ENCODE data around the gene CCDC3. TPM values are rescaled to one million over a fixed set of nuclear protein-coding genes. Genes with fewer than 3 reads are reported as not detected.

Gene CCDC3
- total RNA-seq, 2 donors from 2014 or later: 17.6 to 41.8 TPM

DNA sequence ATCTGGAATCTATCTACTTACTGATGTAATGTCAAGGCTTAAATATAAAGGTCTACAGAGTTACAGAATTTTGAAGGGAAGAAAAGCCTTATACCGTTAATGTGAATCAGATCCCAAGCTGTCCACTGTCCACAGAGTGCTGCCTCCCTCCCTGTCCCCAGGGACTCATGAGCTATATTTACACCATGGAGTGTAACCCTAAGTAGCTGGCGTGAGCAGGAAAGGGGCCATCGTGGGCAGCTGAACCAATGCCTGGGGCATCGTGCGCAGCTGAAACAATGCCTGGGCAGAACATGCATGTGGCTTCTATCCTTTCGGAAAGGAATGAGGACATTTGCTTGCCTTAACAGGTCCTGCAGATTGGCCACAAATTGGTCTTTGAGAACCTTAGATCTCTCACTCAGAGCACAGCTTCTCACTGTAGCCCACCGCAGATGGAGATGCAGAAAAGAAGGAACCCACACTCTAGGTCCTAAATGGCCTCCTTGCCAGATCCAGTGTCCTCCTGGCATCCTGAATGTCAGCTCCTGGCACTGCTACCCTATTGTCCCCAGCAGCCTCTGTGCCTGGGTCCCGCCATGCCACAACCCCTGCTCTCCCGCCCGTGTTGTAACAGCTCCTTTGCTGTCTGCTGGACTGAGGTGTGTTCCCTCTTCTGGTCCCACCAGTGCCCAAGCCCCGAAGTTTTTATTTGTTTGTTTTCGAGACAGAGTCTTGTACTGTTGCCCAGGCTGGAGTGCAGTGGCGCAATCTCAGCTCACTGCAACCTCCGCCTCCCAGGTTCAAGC is 30.3 kb downstream of the CCDC3 start:
- TF ChIP-seq POLR2AphosphoS5 (IDR thresholded peaks at IDR 0.05) (no peak), POLR2A (IDR thresholded peaks at IDR 0.05) (no peak)
- TF ChIP-seq, protein P1, sequence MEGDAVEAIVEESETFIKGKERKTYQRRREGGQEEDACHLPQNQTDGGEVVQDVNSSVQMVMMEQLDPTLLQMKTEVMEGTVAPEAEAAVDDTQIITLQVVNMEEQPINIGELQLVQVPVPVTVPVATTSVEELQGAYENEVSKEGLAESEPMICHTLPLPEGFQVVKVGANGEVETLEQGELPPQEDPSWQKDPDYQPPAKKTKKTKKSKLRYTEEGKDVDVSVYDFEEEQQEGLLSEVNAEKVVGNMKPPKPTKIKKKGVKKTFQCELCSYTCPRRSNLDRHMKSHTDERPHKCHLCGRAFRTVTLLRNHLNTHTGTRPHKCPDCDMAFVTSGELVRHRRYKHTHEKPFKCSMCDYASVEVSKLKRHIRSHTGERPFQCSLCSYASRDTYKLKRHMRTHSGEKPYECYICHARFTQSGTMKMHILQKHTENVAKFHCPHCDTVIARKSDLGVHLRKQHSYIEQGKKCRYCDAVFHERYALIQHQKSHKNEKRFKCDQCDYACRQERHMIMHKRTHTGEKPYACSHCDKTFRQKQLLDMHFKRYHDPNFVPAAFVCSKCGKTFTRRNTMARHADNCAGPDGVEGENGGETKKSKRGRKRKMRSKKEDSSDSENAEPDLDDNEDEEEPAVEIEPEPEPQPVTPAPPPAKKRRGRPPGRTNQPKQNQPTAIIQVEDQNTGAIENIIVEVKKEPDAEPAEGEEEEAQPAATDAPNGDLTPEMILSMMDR (IDR thresholded peaks at IDR 0.05): no peak
- intact Hi-C loops (cut with DNase I): no loop called here
- Histone ChIP-seq H3K27ac (no peak overlapping the region), H3K4me1 (replicated peaks) (no peaks in the 10 kb centered on the region), H3K36me3 (no peaks in the 10 kb centered on the region), H3K9me3 (no peaks in the 10 kb centered on the region), H3K4me3 (no peak overlapping the region), H3K27me3 (replicated peaks; ENCODE audit: insufficient read depth) (no peaks in the 10 kb centered on the region)
- DNase-seq (ENCODE audit: low spot score): no peak
- WGBS: 71% methylated on average over 14 of the region's 14 CpGs

DNA sequence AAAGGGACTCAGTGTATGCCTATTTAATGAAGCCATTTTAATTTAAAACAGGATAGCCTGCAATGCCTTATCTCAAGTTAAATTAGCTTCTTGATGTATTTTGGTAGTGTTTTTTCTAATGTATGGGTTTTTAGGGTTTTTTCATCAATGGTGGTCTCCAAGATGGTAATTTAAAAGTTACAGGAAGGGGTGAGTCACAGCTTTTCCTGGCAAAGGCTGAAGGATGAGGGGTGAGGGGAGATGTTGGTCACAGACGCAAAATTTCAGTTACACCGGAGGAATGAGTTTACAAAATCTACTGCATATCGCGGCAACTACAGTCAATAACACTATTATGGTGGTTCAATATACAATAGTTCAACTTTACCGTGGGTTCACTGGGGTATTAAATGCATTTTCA is 31.6 kb downstream of the CCDC3 start:
- intact Hi-C loops (cut with DNase I): no loop called here

DNA sequence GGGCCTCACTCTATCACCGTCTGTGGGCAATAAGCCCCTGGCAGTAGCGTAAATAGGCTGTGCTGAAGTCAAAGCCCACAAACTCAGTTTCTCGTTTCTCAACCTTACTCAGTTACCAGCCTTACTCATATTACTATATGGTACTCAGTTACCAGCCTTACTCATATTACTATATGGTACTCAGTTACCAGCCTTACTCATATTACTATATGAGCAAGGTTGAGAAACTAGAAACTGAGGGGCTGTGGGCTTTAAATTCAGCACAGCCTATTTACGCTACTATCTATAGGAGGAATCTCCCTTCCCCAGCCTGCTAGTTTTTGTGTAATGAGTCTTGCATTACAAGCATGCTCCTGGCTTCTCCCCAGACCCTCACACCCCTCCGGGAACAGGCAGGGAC is 35.4 kb downstream of the CCDC3 start:
- no peak for DNase-seq (ENCODE audit: low spot score)
- 86% methylated on average over 5 of the region's 5 CpGs for WGBS
- TF ChIP-seq POLR2A (IDR thresholded peaks at IDR 0.05) (no peak), POLR2AphosphoS5 (IDR thresholded peaks at IDR 0.05) (no peak)
- TF ChIP-seq, protein P1 (IDR thresholded peaks at IDR 0.05): no peak
- Histone ChIP-seq H3K4me3 (no peak overlapping the region), H3K27ac (no peak overlapping the region), H3K27me3 (replicated peaks; ENCODE audit: insufficient read depth) (no peaks in the 10 kb centered on the region), H3K4me1 (replicated peaks) (peaks cover 4% of the 10 kb centered on the region), H3K36me3 (no peaks in the 10 kb centered on the region), H3K9me3 (no peaks in the 10 kb centered on the region)
- intact Hi-C loops (cut with DNase I): no loop called here

More for the DNA sequence above, 31.6 kb downstream of the CCDC3 start:
- Histone ChIP-seq H3K4me3 (no peak overlapping the region), H3K4me1 (replicated peaks) (no peaks in the 10 kb centered on the region), H3K36me3 (no peaks in the 10 kb centered on the region), H3K27ac (no peak overlapping the region), H3K27me3 (replicated peaks; ENCODE audit: insufficient read depth) (no peaks in the 10 kb centered on the region), H3K9me3 (no peaks in the 10 kb centered on the region)
- DNase-seq (ENCODE audit: low spot score): no peak
- TF ChIP-seq POLR2A (IDR thresholded peaks at IDR 0.05) (no peak), POLR2AphosphoS5 (IDR thresholded peaks at IDR 0.05) (no peak)
- TF ChIP-seq, protein P1 (IDR thresholded peaks at IDR 0.05): no peak
- 80% methylated on average over 5 of the region's 5 CpGs for WGBS

DNA sequence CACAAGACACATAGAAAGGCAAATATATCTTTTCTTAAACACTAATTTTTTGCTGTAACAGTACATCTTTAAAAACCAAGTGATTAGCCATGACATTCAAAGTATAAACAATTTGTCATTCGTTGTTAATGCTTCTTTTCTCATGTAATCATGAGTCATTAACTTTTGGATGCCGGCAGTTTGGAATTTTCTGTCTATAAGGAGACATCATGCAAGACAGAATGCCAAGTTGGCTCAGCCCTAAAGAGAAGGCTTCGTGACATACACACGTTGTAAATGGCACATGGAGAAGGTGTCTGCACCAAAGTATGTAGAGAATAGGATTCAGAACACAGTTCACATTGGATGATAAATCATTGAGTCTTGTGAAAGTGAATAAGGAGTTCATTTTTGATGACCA is 35.9 kb downstream of the CCDC3 start:
- Histone ChIP-seq H3K27me3 (replicated peaks; ENCODE audit: insufficient read depth) (no peaks in the 10 kb centered on the region), H3K4me1 (replicated peaks) (peaks cover 4% of the 10 kb centered on the region), H3K36me3 (no peaks in the 10 kb centered on the region), H3K4me3 (no peak overlapping the region), H3K9me3 (no peaks in the 10 kb centered on the region), H3K27ac (no peak overlapping the region)
- intact Hi-C loops (cut with DNase I): no loop called here
- no peak for DNase-seq (ENCODE audit: low spot score)
- TF ChIP-seq POLR2AphosphoS5 (IDR thresholded peaks at IDR 0.05): no peak
- TF ChIP-seq POLR2A (IDR thresholded peaks at IDR 0.05): no peak
- TF ChIP-seq, protein P1 (IDR thresholded peaks at IDR 0.05): no peak
- WGBS: 59% methylated on average over 4 of the region's 4 CpGs

DNA sequence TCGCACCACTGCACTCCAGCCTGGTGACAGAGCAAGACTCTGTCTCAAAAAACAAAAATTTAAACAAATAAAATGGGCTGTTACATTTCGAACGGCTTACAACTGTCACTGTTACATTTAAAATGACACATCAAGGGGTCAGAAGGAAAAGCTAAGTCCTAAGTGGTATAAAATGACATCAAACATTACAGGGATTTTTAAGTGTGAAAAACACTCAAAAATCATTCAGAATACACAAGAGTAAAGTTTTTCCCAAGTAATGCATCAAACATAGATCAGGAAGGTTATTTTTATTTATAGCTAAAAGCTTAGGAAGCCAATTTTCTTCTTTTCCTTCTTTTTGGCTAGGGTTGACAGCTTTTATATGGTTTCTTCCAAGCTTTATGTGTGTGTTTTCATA is 39.0 kb downstream of the CCDC3 start:
- H3K27ac ChIP-seq: no peak overlapping the region
- no peak overlapping the region for H3K4me3 ChIP-seq
- intact Hi-C loops (cut with DNase I): loop anchor here (5.0 kb wide), 1 partner anchor 55 kb away; no protein-coding TSS in a partner anchor
- H3K4me1 ChIP-seq (replicated peaks): peaks cover 4% of the 10 kb centered on the region
- no peaks in the 10 kb centered on the region for H3K36me3 ChIP-seq
- no peak for DNase-seq (ENCODE audit: low spot score)
- H3K9me3 ChIP-seq: no peaks in the 10 kb centered on the region
- TF ChIP-seq POLR2AphosphoS5 (IDR thresholded peaks at IDR 0.05) (no peak), POLR2A (IDR thresholded peaks at IDR 0.05) (no peak)
- TF ChIP-seq, protein P1 (IDR thresholded peaks at IDR 0.05): no peak
- WGBS: 63% methylated on average over 3 of the region's 3 CpGs
- no peaks in the 10 kb centered on the region for H3K27me3 ChIP-seq (replicated peaks; ENCODE audit: insufficient read depth)
